Natural killer cell treated with Interleukin-12 subunit alpha and Interleukin-12 subunit beta and Interleukin-15 and Interleukin-18, amount 100 ng/mL, for 72 hours (primary cell): ENCODE data around the gene STK35. TPM values are rescaled to one million over a fixed set of nuclear protein-coding genes. Genes with fewer than 3 reads are reported as not detected.
"Not testable (repeated sequence)": the region's sequence is repeated elsewhere in the genome, so short reads cannot be mapped to it uniquely, and the experiment has no call there.

ENCODE experiments used
- ATAC-seq, 2 donors: fragments of 150-1000 bp; cut with Tn5 transposase in 1 of 2; sonication (Bioruptor Pico), chemical (Tn5 transposase) in 1 of 2; 2 replicates each; pipeline ENCODE4 v1.10.0; 2021
- DNase-seq: peaks from one replicate; pipeline ENCODE4 v3.0.0; 2022; ENCODE audit warnings: low spot score
- H3K27ac Mint-ChIP-seq, 2 donors: 1 replicate in 1 of 2; 2 replicates in 1 of 2; pipeline ENCODE4 v1.8.0; 2022; ENCODE audit warnings: mixed read lengths in 2 of 2, mild to moderate bottlenecking in 1 of 2, moderate library complexity in 1 of 2
- H3K27me3 Mint-ChIP-seq, 2 donors: 1 replicate in 1 of 2; 2 replicates in 1 of 2; pipeline ENCODE4 v1.8.0; 2022; ENCODE audit warnings: mixed read lengths in 2 of 2
- H3K36me3 Mint-ChIP-seq: one replicate; pipeline ENCODE4 v1.8.0; 2022; ENCODE audit warnings: mixed read lengths
- H3K4me1 Mint-ChIP-seq, 2 donors: 1 replicate in 1 of 2; 2 replicates in 1 of 2; pipeline ENCODE4 v1.8.0; 2022; ENCODE audit warnings: low read depth in 2 of 2, mixed read lengths in 2 of 2, mild to moderate bottlenecking in 1 of 2
- H3K4me3 Mint-ChIP-seq: one replicate; pipeline ENCODE4 v1.8.0; 2022; ENCODE audit warnings: mixed read lengths
- H3K9me3 Mint-ChIP-seq: 2 replicates; pipeline ENCODE4 v1.8.0; 2022; ENCODE audit warnings: mixed read lengths
- total RNA-seq, 2 donors: library from RNA; stranded (reverse); gene quantifications; one replicate each; pipeline ENCODE4 v1.2.3, GENCODE V29; 2022

Gene STK35
- total RNA-seq, 2 donors from 2014 or later: 21.4 to 30.5 TPM

- DNase-seq (no peak), ATAC-seq (no peak)
- Mint-ChIP-seq H3K36me3 (no peaks in the 10 kb centered on the region), H3K4me1 (no peaks in the 10 kb centered on the region), H3K9me3 (no peaks in the 10 kb centered on the region), H3K27ac (no peak overlapping the region), H3K4me3 (no peak overlapping the region), H3K27me3 (peaks cover 0 to 7% of the 10 kb centered on the region in 2 donors)
Observed at GRCh38 chr20:2179949-2180348, 78.3 kb downstream of the STK35 start.

DNA sequence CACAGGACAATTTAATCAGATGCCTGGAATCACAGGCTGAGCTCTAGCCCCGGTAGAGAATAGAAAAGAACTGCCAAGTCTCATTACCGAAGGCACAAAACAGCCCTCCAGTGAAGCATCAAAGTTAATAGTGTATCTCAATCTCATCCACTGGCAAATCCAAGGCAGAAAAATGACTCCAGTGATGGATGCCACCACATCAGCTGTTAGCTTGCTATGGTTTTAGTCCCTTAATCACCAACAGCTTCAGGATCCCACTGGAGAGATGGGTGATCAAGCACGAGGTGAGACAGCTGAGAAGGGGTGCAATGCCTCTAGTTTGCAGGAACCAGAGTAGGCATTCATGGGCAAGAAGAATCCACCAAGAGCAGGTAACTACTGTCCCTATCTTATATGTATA, 81.8 kb downstream of the STK35 start:
- ATAC-seq (no peak), DNase-seq (no peak)
- Mint-ChIP-seq H3K9me3 (no peaks in the 10 kb centered on the region), H3K27ac (no peak overlapping the region), H3K27me3 (peaks cover 4 to 7% of the 10 kb centered on the region in 2 donors), H3K4me3 (no peak overlapping the region), H3K4me1 (no peaks in the 10 kb centered on the region), H3K36me3 (peaks cover 6% of the 10 kb centered on the region)

GRCh38 chr20:2184933-2185332, 83.3 kb downstream of the STK35 start:
- not testable (repeated sequence) for H3K27ac Mint-ChIP-seq, H3K4me3 Mint-ChIP-seq, DNase-seq, H3K36me3 Mint-ChIP-seq, ATAC-seq, H3K4me1 Mint-ChIP-seq, H3K9me3 Mint-ChIP-seq
- H3K27me3 Mint-ChIP-seq: peaks cover 14 to 18% of the 10 kb centered on the region in 2 donors

DNA sequence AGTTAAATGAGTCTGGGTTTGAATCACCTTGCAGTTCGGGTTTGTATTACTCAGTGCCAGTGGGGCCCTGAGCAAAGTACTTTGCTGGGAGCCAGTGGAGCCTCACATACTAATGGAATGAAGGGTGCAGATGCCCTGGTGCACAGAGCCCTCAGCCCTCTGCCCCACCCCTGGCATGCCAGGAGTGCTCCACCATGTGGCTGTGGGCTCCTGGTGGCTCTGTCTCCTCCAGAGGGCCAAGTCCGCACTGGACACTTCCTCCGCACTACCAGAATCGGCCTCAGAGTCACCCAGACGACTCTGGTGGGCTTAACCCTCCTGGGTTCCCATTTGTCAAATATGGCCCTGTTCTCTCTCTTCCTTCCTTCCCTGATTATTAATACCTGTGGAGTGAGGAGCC, 94.0 kb downstream of the STK35 start:
- no peak overlapping the region for H3K27ac Mint-ChIP-seq
- no peak for ATAC-seq
- H3K4me3 Mint-ChIP-seq: no peak overlapping the region
- no peaks in the 10 kb centered on the region for H3K36me3 Mint-ChIP-seq
- no peaks in the 10 kb centered on the region for H3K9me3 Mint-ChIP-seq
- no peaks in the 10 kb centered on the region for H3K4me1 Mint-ChIP-seq
- H3K27me3 Mint-ChIP-seq: peaks cover 8 to 10% of the 10 kb centered on the region in 2 donors
- DNase-seq: no peak

DNA sequence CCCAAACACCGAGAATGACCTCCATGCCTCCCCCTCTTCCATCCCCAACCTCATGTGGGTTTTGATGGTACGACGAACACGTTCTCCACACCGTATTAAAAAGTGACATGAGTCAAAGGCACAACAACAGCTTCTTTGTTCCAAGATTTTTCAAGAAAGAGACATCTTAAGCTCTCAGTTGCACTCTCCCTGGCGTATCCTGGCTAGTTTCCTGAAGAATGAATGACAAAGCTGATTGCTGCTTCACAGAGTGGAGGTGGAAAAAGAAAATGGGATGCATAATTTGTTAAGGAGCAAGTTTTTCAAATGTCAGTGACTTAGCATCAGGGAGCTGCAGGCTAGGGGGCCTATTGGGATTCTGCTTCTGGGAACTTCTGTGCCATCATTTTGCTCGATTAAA, 95.5 kb downstream of the STK35 start:
- H3K9me3 Mint-ChIP-seq: no peaks in the 10 kb centered on the region
- DNase-seq (no peak), ATAC-seq (no peak)
- no peak overlapping the region for H3K27ac Mint-ChIP-seq
- no peak overlapping the region for H3K4me3 Mint-ChIP-seq
- peaks cover 14% of the 10 kb centered on the region in 2 donors for H3K27me3 Mint-ChIP-seq
- no peaks in the 10 kb centered on the region for H3K4me1 Mint-ChIP-seq
- H3K36me3 Mint-ChIP-seq: no peaks in the 10 kb centered on the region

Other genes with a start within 250 kb of the STK35 start
- gene SIRPA, start 206.4 kb upstream of the STK35 start, total RNA-seq: 1 to 10 TPM in 1 of 2 donors, under 1 TPM in 1; 0.14 to 1.0 TPM
- not detected for gene PDYN, start 107.8 kb upstream of the STK35 start, total RNA-seq
- gene TGM3, start 194.2 kb downstream of the STK35 start, total RNA-seq: not detected